Fibroblast of the conjunctiva (primary cell): ENCODE measurements around the gene SLC46A2.

ENCODE experiments used
- DNase-seq: peaks from one replicate; pipeline ENCODE4 v3.0.0-alpha.2; 2010; ENCODE audit warnings: low read depth

The SLC46A2 gene

GRCh38 chr9:112858005-112858404 is 32.7 kb downstream of the SLC46A2 start:
- no peak for DNase-seq

GRCh38 chr9:112856843-112857242 is 33.8 kb downstream of the SLC46A2 start:
- DNase-seq: no peak

- no peak for DNase-seq
These were observed 34.5 kb downstream of the SLC46A2 start for GRCh38 chr9:112856200-112856599.

- no peak for DNase-seq
These were observed 36.0 kb downstream of the SLC46A2 start for GRCh38 chr9:112854657-112855056.

GRCh38 chr9:112853882-112854585 is 36.6 kb downstream of the SLC46A2 start:
- no peak for DNase-seq

- no peak for DNase-seq
These were observed 37.8 kb downstream of the SLC46A2 start for GRCh38 chr9:112852741-112853504.

- no peak for DNase-seq
These were observed 39.8 kb downstream of the SLC46A2 start for GRCh38 chr9:112850840-112851239.

GRCh38 chr9:112849363-112849922 is 41.2 kb downstream of the SLC46A2 start:
- DNase-seq: no peak

GRCh38 chr9:112848316-112849151 is 42.1 kb downstream of the SLC46A2 start:
- DNase-seq: no peak

- DNase-seq: no peak
These were observed 43.9 kb downstream of the SLC46A2 start for GRCh38 chr9:112846528-112847488.

GRCh38 chr9:112844771-112845542 is 45.7 kb downstream of the SLC46A2 start:
- peak; percentile 49 for DNase-seq

GRCh38 chr9:112842555-112842954 is 48.1 kb downstream of the SLC46A2 start:
- no peak for DNase-seq

- DNase-seq: no peak
These were observed 49.4 kb downstream of the SLC46A2 start for GRCh38 chr9:112841261-112841660.

GRCh38 chr9:112839331-112839730 is 51.3 kb downstream of the SLC46A2 start:
- DNase-seq: no peak

- no peak for DNase-seq
These were observed 52.3 kb downstream of the SLC46A2 start for GRCh38 chr9:112838342-112838741.

- no peak for DNase-seq
These were observed 54.3 kb downstream of the SLC46A2 start for GRCh38 chr9:112836394-112836793.

- no peak for DNase-seq
These were observed 57.6 kb downstream of the SLC46A2 start for GRCh38 chr9:112833081-112833480.

- DNase-seq: no peak
These were observed 58.7 kb downstream of the SLC46A2 start for GRCh38 chr9:112831969-112832368.

GRCh38 chr9:112831281-112831851 is 59.3 kb downstream of the SLC46A2 start:
- DNase-seq: no peak
